Limb (tissue), 2 donors: ENCODE results near the gene CEP295NL.
A peak's percentile ranks its signal among the peaks of the same experiment; 100 is the strongest.
"Not testable (repeated sequence)": the region's sequence is repeated elsewhere in the genome, so short reads cannot be mapped to it uniquely, and the experiment has no call there.

ENCODE experiments used
- DNase-seq, 2 donors: peaks; one replicate each; pipeline ENCODE4 v3.0.0-alpha.2; 2016; ENCODE audit errors: extremely low spot score in 2 of 2

CEP295NL gene, protein sequence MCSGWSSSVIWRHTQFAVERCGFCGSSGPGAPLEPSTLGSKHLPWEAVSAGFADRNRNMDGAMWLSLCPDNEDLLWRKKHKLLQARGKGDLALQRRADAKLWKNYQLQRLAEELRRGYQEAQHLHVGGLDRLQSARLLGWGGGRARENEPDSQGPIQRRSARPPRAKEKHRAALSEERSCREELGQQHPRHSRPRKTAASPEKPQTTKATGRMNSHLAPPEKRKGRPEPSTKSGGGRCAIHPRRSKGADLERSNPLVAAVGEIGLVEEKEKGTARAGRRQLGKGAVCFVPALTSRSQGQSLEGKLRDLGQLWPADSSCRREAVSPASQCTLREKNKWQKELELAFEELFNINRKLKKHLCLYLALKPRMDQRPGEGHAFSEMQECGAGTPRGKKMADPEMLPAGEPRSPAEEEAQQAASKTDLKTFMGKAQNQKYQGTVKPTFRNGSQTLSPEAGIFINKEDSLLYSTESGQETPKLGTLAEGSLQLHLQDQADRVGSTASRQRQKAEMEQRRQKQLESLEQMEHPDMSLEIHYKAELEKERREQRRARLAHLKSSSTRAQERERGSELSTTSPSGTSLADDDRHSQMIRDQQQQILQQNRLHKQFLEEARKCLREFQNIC

DNA sequence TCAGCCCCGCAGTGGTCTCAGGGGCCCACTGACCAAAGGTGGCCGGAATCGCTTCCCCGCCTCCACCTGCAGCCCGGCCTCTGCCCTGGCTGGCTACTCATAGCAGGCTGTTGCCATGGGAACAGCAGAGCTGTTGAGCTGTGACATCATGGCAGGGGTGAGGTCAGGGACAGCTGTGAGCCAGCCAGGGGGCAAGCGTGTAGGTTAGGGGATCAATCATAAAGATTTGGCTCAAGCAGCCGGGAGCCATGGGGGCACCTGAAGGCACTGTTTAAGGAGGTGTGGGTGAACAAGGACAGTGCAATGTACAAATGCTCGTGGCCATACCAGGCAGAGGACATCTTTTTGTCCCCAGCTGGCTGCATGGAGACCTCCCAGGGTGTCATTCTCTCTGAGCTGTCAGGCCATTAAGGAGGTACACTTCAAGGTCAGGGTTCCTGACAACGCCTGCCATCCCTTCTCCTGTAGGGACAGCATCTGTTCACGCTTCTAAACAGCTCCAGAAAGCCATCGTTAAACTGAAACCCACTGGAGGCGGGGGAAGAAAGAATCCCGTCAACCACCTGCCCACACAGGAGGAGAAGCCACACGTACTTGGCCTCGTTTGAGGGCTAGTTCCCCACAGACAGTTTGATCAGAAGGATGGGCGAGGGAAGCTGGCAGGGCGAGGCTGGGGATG lies at the start of gene CEP295NL:
Gene CEP295NL (minus strand): TSS at position 101 of the 679 bp plus-strand sequence. CDS start 1,373 bp downstream, outside the sequence.
- no peak for DNase-seq

DNA sequence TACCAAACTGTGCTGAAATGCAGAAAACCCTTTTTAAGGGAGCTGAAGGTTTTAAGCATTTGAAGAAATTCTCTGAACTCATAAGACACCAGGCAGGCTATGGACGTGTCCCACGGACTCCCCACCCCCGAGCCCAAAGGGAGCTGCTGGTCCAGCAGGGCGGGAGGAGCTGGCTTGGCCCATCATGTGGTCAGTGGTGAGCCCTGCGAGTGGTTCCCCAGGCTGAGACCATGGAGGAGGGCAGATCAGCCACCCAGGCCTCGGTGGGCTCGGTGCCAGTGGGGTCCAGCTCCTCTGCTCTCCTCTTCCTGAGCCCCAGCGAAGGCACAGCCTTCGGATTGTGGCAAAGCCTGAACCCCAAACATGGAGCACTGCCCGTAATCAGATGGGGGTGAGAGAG lies 49.7 kb upstream of the CEP295NL start:
- no peak for DNase-seq

DNA sequence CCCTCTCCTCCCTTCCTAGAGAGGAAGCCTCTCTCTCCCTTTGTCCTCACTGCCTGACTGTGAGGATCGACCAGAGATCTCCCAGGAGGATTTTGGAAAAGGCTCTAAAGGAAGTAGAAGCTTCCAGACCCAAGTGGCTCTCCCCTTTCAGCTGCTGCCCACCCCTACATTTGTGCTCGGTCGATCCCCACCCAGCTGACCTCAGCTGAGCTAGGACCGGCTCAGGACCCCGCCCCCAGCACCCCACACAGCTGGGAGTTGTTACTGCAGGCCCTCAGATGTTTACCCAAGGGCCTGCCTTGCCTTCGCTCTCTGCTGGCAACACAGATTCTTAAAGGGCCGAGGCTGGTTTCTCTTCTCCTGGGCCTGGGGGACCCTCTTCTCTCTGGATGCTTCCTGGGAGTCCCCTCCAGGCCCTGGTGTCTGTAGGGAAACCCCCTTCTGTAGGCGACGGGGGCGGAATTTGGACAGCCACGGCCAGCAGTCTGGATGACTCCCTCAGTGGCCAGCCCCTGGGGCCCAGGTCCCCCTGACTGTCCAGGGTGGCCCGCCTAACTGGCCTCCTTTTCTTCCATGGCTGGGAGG lies 49.1 kb upstream of the CEP295NL start:
- no peak for DNase-seq

DNA sequence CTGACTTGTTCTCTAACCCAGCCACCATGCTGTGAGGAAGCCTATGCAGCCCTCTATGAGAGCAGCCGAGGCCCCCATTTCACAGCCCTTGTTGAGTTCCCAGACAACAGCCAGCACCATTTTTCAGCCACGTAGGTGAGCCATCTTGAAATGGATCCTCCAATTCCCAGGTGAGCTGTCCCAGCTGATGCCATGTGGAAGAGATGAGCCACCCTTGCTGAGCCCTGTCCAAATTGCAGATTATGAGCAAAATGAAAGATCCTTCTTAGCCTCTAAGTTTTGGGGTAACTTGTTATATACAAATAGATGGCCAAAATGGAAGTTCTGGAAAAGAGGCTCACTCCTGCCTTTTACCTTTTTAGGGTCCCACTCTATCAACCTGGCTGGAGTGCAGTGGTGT lies 47.9 kb upstream of the CEP295NL start:
- no peak for DNase-seq

DNA sequence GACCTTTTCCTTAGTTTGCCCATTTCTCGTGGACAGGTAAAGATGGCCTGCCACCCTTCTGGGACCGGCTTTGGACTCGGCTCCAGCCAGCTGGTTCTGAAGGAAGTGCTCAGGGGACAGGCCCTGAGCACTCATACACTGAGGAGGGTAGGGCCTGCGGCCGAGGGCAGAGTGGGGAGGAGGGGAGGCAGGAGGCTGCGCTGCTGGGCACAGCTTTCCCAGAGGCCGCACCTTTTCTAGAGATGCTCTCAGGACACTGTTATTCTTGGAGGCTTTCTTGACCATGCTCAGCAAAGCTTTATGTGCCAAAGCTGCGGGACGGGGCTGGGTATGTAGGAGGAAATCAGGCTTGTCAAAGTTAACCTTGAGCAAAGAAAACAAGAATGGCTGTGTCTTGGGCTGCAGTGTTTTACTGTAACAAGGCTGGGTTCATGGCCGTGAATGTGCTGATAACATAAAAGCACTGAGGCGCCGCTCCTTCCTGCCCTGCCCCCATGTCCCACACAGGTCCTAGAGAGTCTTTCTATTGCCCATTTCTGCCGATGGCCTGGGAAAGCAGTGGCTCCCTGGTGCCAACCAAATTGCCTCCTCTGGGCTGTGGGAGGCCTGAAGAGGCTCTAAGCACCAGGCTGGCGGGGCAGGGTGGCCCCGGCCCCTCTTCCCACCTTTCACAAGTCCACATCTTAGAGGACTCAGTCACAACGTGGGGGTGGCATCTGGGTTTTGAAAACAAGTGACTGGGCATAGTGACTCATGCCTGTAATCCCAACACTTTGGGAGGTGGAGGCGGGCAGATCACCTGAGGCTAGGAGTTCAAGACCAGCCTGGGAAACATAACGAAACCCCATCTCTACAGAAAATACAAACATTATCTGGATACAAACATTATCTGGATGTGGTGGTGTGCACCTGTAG lies 44.5 kb upstream of the CEP295NL start:
- DNase-seq = no peak

DNA sequence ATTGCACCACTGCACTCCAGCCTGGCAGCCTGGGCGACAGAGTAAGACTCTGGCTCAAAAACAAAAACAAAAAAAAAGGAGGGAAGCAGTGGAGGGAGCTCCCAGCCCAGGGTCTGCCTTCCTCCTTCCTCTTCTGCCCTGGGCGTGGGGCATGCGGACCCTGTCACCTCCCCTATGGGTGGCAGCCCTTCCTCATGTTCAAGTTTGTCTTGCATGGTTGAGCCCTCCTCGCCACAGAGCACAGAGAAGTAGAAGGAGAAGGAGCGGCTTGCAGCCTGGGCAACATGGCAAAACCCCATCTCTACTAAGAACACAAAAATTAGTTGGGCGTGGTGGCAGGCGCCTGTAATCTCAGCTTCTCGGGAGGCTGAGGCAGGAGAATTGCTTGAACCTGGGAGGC lies 43.6 kb upstream of the CEP295NL start:
- DNase-seq = no peak

DNA sequence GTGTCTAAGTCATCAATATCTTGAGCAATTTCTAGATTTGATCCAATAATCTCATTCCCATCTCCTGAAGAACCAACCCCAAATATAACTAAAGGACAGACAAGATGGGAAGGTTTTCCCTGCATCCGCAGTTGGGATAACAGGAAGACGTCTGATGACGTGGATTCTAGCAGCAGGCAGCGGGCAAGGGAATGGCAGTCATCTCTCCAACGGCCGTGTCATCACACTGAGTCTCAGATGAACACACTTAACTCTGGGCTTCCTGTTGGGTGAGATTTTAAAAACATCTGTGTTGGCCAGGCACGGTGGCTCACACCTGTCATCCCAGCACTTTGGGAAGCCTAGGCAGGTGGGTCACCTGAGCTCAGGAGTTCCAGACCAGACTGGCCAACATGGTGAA lies 43.1 kb upstream of the CEP295NL start:
- no peak for DNase-seq

DNA sequence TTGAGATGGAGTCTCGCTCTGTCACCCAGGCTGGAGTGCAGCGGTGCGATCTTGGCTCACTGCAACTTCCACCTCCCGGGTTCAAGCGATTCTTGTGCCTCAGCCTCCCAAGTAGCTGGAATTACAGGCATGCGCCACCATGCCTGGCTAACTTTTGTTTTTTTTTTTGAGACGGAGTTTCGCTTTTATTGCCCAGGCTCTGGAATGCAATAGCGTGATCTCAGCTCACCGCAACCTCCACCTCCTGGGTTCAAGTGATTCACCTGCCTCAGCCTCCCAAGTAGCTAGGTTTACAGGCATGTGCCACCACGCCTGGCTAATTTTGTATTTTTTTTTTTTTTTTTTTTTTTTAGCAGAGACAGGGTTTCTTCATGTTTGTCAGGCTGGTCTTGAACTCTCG lies 42.5 kb upstream of the CEP295NL start:
- not testable (repeated sequence) for DNase-seq

DNA sequence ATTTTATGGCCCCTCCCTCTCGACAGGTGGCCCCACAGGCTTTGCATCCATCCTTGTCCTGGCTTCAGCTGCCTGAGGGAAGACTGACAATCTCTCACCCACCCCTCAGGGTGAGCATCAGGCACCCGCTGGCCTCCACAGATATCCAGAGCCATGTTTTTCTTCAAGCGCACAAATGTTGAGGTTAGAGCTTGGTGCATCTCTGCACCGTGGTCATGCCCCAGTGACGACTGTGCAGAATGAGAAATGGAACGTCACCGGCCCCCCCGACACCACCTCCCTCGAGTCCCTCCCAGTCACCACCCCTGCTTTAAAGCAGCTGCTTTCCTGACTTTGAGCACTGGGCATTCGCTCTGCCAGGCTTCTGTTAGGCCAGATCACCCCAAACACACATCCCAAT lies 42.0 kb upstream of the CEP295NL start:
- DNase-seq = no peak

DNA sequence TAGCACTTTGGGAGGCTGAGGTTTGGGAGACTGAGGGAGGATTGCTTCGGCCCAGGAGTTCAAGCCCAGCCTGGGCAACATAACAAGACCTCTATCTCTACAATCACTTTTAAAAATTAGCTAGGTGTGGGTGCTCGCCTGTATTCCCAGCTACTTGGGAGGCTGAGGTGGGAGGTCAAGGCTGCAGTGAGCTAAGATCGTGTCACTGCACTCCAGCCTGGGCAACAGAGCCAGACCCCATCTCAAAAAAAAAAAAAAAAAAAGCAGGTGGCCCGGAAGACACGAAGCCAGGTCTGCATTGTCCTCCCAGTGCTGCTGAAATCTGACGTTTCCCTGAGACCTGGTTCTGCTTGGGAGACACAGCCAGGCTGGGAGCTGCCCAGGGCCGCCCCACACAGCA lies 41.0 kb upstream of the CEP295NL start:
- no peak for DNase-seq

DNA sequence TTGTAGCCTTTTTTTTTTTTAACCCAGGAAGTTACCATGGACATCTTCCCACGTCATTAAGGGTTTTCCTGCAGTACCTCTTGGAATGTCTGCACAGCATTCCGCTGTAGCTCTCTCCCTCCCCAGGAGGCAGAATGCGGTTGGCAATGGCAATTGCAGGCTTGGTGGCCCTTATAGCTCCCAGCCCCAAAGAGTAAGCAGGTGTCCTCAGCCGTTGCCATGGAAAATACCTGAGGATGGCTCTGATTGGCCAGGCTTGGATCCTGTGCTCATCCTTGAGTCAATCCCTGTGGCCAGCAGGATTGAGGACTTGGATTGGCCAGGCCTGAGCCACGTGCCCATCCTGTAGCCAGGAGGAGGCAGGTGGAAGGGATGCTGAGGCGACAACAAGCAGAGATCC lies 37.7 kb upstream of the CEP295NL start:
- DNase-seq = no peak

DNA sequence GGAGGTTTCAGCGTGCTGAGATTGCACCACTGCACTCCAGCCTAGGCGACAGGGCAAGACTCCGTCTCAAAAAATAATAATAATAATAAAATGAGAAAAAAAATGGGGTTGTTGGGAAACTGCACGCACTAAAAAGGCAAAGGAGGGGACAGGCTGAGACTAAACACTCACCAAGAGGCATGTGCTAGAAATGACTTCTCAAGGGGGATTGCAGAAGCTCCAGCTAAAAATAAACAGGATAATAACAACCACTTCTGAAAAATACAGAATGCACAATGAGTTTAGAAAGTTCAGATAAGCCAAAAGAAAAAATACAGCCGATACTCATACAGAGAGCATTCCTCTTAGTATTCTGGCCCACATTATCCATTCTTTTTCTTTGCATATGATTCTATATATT lies 37.3 kb upstream of the CEP295NL start:
- no peak for DNase-seq

DNA sequence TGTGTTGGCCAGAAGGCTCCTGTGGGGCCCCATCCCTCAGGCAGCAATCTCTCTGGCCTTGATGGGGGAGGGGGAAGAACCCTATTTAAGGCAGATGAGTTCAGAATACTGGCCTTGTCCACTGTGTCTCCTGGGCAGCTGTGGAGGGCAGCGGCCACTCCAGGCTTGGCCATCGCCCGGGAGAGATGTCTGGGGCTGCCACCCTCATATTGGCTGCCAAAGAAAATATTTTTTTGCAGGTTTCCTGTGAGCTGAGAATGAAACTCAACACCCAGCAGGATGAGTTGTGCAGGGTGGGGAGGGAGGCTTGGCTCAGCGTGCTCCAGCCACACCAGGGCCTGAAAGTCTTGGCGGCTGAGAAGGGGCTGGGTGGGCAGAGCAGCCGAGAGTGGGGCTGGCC lies 36.6 kb upstream of the CEP295NL start:
- no peak for DNase-seq

DNA sequence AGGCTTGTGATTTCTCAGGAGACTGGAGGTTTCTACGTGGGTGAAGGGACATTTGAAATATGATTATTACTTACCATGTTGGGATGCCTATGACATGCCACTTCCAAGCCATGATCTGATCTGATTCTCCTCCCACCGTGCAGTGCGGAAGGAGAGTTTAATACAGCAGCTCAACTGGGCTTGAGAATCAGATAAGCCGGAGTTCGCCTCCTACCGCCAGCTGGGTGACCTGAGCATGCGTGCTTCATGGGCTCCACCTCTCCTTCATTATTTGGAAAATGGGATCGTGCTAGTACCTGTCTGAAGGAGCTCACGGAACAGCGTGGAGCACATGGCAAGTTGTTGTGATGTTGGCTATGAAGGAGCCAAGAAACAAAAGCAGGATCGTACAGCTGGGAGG lies 34.6 kb upstream of the CEP295NL start:
- no peak for DNase-seq

DNA sequence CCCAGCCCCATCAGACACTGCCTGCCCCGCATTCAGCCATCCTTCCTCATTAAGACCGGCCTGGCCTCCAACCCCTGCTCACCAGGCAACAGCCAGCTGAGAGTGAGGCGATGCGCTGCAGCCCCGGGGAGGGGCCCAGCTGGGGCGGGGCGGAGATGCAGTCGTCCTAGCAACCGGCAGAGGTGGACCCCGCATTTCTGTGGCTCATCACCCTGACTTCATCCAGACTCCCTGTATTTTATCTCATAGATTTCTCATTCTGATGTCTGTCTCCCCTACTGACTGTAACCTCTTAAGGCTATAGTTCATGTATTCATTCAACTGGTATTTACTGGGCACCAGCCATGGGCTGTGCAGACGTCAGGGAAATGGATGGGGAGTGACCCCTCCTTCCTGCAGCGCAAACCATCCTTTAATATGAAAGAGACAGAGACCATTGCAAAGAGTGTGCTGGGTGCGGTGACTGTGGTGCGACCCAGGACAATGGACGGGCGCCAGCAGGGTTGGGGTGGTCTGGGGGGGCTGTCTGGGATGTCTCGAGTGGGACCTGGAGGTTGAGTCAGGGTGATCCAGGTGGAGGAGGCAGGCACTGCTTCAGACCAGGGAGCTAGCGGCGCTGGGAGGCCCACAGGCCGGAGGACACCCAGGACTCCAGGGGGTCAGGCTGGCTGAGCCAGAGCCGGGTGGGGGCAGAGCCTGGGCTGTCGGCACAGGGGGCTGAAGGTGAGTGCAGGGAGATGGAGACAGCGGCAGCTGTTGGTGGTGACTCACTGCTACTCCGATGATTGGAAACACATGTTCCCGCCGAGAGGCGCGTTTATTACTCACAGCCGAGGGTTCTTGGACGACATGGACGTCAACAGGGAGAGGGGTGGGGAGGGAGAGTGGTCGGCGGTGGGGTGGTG lies 32.7 kb upstream of the CEP295NL start:
- peak; percentile 81 to 88 for DNase-seq

DNA sequence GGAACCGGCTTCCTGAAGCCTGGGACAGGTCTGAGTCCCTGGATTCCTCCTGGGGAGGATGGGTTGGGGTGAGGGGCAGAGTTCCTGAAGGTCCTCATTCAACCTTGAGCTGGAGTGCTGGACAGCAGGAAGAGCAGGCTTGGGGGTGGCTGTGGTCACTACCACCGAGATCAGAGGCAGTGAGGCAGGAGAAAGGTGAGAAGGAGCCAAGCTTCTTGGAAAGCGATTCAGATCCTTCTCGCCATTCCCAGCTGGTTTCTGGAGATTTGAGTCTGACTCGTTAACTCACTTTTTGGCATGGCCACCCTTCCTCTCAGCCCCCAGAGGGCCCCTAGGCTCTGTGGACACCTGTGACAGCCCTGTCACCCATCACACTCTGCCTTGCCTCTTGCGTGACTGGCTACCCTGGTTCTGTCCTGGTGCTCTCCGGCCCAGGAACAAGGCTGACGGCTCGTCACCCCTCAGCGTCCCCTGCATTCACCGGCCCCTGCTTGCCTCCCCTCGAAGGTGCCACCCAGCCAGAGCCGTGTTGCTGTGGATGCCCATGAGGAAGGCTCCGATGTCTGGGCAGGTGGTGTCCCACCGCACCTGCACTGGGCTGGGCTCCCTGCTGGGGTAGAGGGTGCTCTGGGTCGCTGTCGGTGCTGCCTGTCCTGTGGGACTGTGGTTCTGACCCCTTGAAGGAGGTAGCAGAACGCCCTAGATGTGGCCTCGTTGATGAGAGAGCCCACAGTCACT lies 31.8 kb upstream of the CEP295NL start:
- no peak for DNase-seq

DNA sequence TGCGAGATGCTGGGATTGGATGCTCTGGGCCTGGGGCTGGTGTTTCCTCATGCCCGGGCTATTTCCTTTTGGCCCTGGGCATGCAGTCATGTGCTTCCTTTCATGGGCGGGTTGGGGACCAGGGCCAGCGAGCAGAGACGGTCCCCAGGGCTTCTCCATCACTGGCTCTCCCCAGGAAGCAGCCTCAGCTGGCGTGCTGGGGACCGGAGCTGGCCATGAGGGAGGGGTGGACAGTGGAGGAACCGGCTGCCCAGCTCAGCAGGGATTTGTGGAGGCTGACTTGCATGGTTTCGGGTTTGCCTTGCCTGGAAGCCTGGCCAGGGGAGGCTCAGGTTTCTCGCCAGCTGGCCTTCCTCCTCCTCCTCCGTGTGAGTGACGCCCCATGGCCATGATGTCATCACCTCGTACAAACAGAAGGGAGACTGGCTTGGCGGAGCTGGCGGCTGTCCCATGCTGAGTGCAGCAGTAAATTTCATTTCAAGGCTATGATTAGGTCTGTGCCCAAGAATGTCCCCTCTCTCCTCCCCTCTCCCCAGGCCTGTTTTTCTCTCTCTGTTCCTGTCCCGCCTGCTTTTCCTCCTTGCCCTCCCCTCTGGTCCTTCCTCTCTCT lies 31.1 kb upstream of the CEP295NL start:
- DNase-seq = peak; percentile 93 to 95

DNA sequence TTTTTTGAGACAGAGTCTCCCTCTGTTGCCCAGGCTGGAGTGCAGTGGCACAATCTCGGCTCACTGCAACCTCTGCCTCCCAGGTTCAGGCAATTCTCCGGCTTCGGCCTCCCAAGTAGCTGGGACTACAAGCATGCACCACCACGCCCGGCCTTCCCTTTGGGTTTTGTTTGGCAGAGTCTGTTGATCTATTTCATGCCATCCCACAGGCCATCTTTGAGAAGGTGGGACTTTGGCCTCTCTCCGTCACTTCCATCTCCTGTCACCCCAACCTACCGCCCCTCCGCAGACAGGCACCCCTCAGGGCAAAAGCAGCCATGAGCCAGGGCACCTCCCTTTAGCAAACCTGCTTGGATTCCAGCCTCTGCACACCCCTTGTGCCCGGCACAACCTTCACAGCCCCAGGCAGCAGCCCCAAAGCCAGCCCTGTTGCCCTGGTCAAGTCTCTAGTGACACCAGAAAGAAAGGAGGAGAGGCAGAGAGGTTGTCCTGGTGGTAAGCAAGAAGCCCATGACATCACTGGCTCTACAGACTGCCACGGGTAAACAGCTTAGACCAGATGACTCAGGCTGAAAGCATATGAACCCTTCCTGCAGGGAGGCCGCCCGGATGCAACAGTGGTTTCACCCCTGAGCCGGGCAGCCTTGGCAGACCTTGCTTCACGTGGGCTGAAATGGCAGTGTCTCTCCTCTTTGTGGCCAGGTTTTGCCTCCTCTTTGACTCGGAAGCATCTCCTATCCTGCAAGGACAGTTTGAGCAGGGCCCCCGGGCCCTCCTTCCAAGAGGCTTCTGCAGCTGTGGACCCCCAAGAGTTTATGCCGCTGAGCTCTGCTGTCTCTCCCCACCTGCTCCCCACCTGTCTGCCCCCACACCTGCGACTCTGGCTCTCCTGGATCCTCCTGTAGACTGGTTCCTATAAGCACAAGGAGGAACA lies 30.3 kb upstream of the CEP295NL start:
- no peak for DNase-seq
